Measurements from ENCODE around the gene TMEM179. TPM values are rescaled to one million over a fixed set of nuclear protein-coding genes. Genes with fewer than 3 reads are reported as not detected.

Gene TMEM179
- total RNA-seq, 2 donors from 2014 or later = 2.6 to 9.6 TPM

DNA sequence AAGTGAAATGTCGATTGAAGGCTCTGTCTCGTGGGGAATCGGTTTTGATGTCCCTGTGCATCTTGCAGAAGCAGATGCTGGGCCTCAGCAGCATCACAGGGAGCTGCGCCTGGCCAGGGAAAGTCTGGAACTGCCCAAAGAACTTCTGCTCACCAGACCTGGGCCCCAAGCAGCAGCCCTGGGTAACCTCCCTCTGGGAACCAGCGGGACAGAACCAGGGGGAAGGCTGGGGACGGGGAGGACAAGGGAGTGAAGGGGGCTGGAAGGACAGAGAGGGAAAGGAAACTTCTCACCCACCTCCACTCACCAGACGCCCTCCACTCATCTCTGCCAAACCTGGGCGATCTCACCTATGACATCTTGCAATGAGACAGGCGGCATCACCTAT, 51.8 kb downstream of the TMEM179 start:
- WGBS, 2 donors = 52 to 59% methylated on average over 9 of the region's 9 CpGs
- peak in 1 of 4 donors; percentile 5 for DNase-seq
- no peak for ATAC-seq
- Histone ChIP-seq H3K4me3 (no peak overlapping the region), H3K36me3 (replicated peaks in 1 of 2; ENCODE audit: insufficient read depth in 1 of 2, low read depth in 2 of 2) (no peaks in the 10 kb centered on the region), H3K9me3 (no peaks in the 10 kb centered on the region), H3K27me3 (no peaks in the 10 kb centered on the region), H3K4me1 (no peaks in the 10 kb centered on the region), H3K27ac (no peak overlapping the region)
- TF ChIP-seq CTCF (IDR thresholded peaks at IDR 0.05) (no peak), POLR2A (IDR thresholded peaks at IDR 0.05) (no peak)
- intact Hi-C loops (cut with DNase I) = no loop called here

GRCh38 chr14:104551851-104552737, 52.5 kb downstream of the TMEM179 start:
- Histone ChIP-seq H3K4me1 (no peaks in the 10 kb centered on the region), H3K36me3 (replicated peaks in 1 of 2; ENCODE audit: insufficient read depth in 1 of 2, low read depth in 2 of 2) (no peaks in the 10 kb centered on the region), H3K4me3 (no peak overlapping the region), H3K9me3 (no peaks in the 10 kb centered on the region), H3K27me3 (no peaks in the 10 kb centered on the region), H3K27ac (no peak overlapping the region)
- no peak for TF ChIP-seq POLR2A (IDR thresholded peaks at IDR 0.05)
- TF ChIP-seq CTCF (IDR thresholded peaks at IDR 0.05) = no peak
- DNase-seq (peak in 3 of 4 donors; percentile 5 to 9 (median 5)), ATAC-seq (no peak)
- intact Hi-C loops (cut with DNase I) = no loop called here
- WGBS, 2 donors = 56 to 64% methylated on average over 14 to 33 of the region's 33 CpGs

GRCh38 chr14:104550861-104551728, 53.5 kb downstream of the TMEM179 start:
- Histone ChIP-seq H3K27ac (no peak overlapping the region), H3K27me3 (no peaks in the 10 kb centered on the region), H3K4me1 (no peaks in the 10 kb centered on the region), H3K36me3 (replicated peaks in 1 of 2; ENCODE audit: insufficient read depth in 1 of 2, low read depth in 2 of 2) (no peaks in the 10 kb centered on the region), H3K4me3 (no peak overlapping the region), H3K9me3 (no peaks in the 10 kb centered on the region)
- 37 to 46% methylated on average over 23 to 24 of the region's 24 CpGs for WGBS, 2 donors
- ATAC-seq = no peak
- intact Hi-C loops (cut with DNase I) = no loop called here
- DNase-seq = peak in 2 of 4 donors; percentile 8 to 12
- TF ChIP-seq CTCF (IDR thresholded peaks at IDR 0.05) = peak in 3 of 7 experiments; percentile 12 to 31 (median 22)
- no peak for TF ChIP-seq POLR2A (IDR thresholded peaks at IDR 0.05)

- WGBS, 2 donors = 55 to 58% methylated on average over 11 to 13 of the region's 13 CpGs
- TF ChIP-seq POLR2A (IDR thresholded peaks at IDR 0.05) (no peak), CTCF (IDR thresholded peaks at IDR 0.05) (no peak)
- no peak for ATAC-seq
- DNase-seq = peak in 1 of 4 donors; percentile 3
- H3K9me3 ChIP-seq = no peaks in the 10 kb centered on the region
- intact Hi-C loops (cut with DNase I) = no loop called here
- H3K36me3 ChIP-seq (replicated peaks in 1 of 2; ENCODE audit: insufficient read depth in 1 of 2, low read depth in 2 of 2) = no peaks in the 10 kb centered on the region
- H3K27me3 ChIP-seq = no peaks in the 10 kb centered on the region
- no peak overlapping the region for H3K4me3 ChIP-seq
- H3K27ac ChIP-seq = no peak overlapping the region
- no peaks in the 10 kb centered on the region for H3K4me1 ChIP-seq
Measured at GRCh38 chr14:104550340-104550860, 54.2 kb downstream of the TMEM179 start.
